Superior temporal gyrus (tissue), 1 donor: ENCODE measurements around the gene INTS1.
"Not testable (repeated sequence)": the region's sequence is repeated elsewhere in the genome, so short reads cannot be mapped to it uniquely, and the experiment has no call there.

Experiments
- DNase-seq: peaks from one replicate; pipeline ENCODE4 v3.0.0-alpha.2; 2016; ENCODE audit errors: extremely low spot score

Gene INTS1

DNA sequence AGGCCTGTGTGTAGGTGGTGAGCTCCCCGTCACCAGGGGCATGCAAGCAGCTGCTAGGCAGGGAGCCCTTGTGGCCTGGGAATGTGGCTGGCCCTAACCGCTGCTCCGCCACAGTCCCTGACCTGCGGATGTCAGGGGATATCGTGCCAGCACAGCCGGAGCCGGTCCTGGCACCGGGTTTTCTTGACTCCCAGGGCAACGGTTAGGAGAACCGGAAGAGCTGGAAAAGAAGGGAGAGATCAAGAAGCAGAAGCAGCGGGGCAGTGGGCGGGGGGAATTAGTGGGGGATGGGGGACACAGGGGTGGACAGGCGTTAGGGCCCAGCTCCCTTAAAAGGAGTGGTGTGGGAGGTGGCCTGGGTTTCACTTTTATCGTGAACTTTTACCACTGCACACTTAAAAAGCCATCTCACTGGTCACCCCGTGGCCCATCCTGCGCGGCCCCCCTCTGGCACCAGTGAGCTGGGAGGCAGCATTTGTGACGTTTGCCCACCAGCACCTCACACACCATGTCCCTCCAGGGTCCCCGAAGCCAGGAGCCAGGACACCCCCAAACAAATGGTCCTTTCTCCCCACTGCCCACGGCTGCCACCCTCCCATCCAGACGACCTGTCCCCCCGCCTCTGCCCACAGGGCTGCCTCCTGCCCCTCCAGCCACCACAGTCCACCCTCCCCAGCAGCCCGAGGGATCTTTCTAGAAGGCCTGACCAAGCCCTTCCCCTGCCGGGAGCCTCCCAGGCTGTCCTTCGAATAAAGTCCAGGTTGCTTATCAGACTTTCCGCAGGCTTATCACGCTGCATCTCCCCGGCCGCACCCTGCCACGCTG is 43.2 kb downstream of the INTS1 start:
- DNase-seq: no peak

- DNase-seq: no peak
These were observed 44.0 kb downstream of the INTS1 start for GRCh38 chr7:1459920-1460820.

GRCh38 chr7:1459512-1459892 is 44.7 kb downstream of the INTS1 start:
- peak; percentile 92 for DNase-seq

- DNase-seq: no peak
These were observed 45.3 kb downstream of the INTS1 start, which contains the start of gene MICALL2 for GRCh38 chr7:1458683-1459511. TSS of gene MICALL2 (minus strand) at chr7:1459470. CDS start at chr7:1459326, 144 bp downstream.

DNA sequence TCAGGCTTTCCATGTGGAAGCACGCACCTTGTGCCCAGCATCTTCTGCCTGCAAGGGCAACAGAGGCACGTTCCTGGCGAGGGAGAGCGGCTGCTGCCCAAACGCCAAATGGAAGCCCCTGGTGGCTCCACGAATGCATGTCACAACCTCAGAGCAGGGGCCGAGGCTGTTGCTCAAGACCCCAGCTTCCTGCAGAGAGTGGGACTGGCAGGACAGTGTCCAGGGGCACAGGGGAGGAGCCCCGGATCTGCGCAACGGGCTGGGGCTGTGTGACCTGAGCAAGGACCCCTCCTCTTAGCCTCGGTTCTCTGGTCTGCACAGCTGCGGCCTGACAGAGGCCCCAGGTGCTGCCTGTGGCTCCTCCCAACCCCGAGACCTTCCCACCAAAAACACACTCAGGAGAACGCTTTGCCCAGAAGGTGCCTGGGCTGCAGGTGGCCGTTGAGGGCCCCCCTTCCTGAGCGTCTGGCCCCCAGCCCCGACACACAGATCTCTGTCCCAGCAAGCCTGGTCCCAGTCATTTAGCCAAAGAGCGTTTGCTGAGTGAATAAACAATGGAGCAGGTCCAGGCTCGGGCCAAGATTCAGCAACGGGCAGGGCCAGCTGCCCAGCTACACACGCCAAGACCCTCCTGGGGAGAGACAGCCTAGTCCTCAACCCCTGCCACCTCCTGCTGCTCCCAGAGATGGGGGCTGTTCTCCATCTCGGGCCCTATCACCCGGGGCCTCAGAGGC is 46.1 kb downstream of the INTS1 start:
- DNase-seq: no peak

- no peak for DNase-seq
These were observed 46.9 kb downstream of the INTS1 start for GRCh38 chr7:1457059-1457948.

- no peak for DNase-seq
These were observed 48.2 kb downstream of the INTS1 start for GRCh38 chr7:1455955-1456354.

GRCh38 chr7:1455241-1455939 is 48.8 kb downstream of the INTS1 start:
- DNase-seq: no peak

GRCh38 chr7:1454542-1454941 is 49.6 kb downstream of the INTS1 start:
- peak; percentile 35 for DNase-seq

DNA sequence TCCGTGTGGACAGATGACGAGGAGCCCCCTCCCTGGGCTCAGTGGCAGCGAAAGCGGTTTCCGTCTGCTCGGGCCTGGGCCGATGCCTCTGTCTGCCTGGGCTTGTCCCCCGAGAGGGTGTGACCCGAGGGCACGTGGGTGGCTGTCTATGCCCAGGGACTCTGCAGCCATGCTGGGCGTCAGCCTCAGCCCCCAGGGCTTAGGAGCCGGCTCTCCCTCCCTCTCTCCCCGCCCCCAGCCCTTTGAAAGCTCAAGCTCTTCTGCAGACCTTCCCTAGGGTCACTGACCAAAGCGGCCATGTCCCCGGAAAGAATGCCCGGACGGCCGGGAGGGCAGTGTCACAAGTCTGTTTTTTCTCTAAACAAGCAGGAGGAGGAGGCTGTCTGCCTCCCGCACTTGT is 52.0 kb downstream of the INTS1 start:
- no peak for DNase-seq

- DNase-seq: no peak
These were observed 53.2 kb downstream of the INTS1 start for GRCh38 chr7:1450987-1451386.

- no peak for DNase-seq
These were observed 53.8 kb downstream of the INTS1 start for GRCh38 chr7:1450431-1450830.

DNA sequence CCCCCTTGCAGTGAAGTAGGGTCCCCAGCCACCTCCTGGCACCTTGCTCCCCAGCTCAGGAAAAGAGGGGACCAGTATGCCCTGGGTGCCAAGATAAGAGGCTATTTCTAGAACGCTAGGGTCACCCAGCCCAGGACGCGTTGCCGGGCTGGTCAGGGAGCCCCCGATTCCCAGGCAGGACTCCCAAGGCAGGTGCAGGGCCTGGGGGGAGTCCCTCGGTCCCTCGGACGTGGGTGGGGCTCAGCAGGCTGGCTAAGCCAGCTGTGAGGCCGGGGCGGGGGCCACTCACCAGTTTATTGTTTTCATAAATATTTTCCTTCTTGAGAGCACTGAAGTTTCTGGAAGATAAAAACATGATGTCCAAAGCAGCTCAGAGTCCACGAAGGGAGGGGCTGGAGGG is 54.2 kb downstream of the INTS1 start:
- no peak for DNase-seq

- DNase-seq: no peak
These were observed 54.7 kb downstream of the INTS1 start for GRCh38 chr7:1449501-1449900.

DNA sequence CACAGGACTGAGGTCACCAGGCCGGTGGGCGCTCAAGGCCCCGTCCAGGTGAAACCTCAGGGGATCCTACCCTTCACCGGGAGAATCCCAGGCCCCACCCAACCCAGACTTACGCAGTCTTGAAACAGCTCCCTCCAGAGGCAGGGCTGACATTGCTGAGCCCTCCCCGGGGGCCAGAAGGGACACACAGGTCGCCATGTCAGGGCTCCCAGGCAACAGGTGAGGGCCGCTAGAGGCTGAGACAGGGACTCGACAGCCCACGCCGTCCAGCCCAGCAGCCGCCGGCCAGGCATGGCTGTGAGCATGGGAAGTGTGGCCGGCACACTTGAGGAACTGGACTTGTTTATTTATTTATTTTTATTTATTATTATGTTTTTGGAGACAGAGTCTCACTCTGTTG is 55.2 kb downstream of the INTS1 start:
- DNase-seq: no peak

DNA sequence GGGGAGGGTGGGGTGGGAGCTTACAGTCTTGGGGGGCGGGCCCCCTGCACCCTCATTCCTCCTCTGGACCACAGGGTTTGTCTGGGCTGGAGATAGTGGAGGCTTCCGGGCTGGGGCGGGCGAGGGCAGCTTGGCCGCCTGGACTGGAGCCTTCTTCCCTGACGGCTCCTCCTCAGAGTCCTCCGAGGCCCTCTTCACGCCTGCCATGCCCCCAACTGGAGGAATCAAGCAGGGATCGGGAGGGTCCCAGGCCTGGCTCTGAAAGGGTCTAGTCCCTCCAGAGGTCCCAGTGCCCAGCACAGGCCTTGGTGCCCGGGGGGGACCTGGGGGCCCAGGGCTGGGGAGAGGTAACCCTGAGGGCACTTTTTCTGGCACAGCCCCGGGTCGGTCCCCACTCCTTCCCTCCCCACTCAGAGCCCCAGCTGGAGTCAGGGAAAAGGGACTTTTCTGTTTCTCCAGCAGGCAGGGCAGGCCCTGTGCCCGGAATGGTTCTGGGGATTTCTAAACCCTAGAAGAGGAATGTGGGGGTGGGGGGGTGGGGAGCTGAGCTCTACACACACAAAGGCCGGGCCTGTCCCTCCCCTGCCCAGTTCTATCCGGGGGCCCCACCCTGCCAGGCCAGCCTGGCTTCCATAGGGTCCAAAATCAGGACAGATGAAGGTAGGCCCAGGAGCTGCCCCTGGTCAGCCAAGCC is 56.5 kb downstream of the INTS1 start:
- DNase-seq: peak; percentile 63

- DNase-seq: no peak
These were observed 57.1 kb downstream of the INTS1 start for GRCh38 chr7:1447112-1447511.

DNA sequence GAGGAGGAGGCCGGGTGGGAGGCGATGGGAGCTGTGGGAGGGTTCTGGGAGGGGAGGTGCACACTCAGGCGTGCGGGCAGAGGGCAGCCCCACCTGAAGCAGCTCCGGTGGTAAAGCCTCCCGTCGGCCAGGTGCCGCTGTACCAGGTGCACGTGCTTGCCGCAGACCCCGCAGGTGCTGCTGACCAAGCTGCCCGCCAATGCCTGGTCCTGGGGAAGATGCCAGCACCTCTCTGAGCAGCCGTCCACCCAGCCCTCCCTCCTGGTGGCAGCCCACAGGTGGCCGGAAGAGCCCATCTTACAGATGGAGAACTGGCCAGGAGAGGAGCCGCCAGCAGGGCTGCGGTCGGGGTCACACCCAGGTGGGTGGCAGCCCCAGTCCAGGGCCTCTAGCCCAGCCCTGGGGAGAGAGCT is 57.6 kb downstream of the INTS1 start:
- DNase-seq: no peak

DNA sequence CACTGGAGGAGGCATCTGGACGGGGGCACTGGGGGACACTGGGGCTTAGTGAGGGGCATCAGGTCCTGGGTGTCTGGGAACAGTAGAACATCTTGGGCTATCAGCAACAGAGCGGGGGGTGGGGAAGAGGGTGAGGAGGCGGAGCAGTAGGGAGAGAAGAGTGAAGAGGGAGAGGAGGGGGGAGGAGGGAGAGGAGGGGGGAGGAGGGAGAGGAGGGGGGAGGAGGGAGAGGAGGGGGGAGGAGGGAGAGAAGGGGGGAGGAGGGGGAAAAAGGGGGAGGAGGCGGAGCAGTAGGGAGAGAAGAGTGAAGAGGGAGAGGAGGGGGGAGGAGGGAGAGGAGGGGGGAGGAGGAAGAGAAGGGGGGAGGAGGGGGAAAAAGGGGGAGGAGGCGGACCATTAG is 58.2 kb downstream of the INTS1 start:
- DNase-seq: not testable (repeated sequence)
